Neuronal stem cell (in vitro differentiated cells): Measurements from ENCODE around the gene SLC10A3. TPM values are rescaled to one million over a fixed set of nuclear protein-coding genes. Genes with fewer than 3 reads are reported as not detected.

Experiments
- small RNA-seq: library from polyadenylated mRNA; stranded (forward); fragments of <200 nt; extraction: miRNeasy Mini kit (QIAGEN cat#:217004); gene quantifications from one replicate; pipeline ENCODE3, GENCODE V24; 2013; ENCODE audit not compliant: insufficient read depth

Gene SLC10A3

Small RNAs within 50 kb of the gene (small RNA-seq; reads per million reads assigned to genes)
- gene MIR6858: 3.2 reads per million
- gene RN7SL697P: not detected
